Mucosa of rectum (tissue), 2 donors: ENCODE data around the gene SLC7A10.

Experiments used
- H3K27ac ChIP-seq, 2 donors: one replicate each; pipeline ENCODE4 v1.7.0; 2013; ENCODE audit warnings: inconsistent platforms in 2 of 2, low read depth in 2 of 2, low read length in 2 of 2
- H3K27me3 ChIP-seq, 2 donors: one replicate each; pipeline ENCODE4 v1.7.0; 2013; ENCODE audit warnings: low read length in 2 of 2; ENCODE audit not compliant: control insufficient read depth in 2 of 2, insufficient read depth in 2 of 2
- H3K36me3 ChIP-seq, 2 donors: one replicate each; pipeline ENCODE4 v1.7.0; 2013; ENCODE audit warnings: low read length in 2 of 2; ENCODE audit not compliant: control insufficient read depth in 2 of 2, insufficient read depth in 2 of 2
- H3K4me1 ChIP-seq, 2 donors: one replicate each; pipeline ENCODE4 v1.7.0; 2013; ENCODE audit warnings: low read length in 2 of 2, mild to moderate bottlenecking in 1 of 2; ENCODE audit not compliant: control insufficient read depth in 2 of 2, insufficient read depth in 2 of 2
- H3K4me3 ChIP-seq, 2 donors: one replicate each; pipeline ENCODE4 v1.7.0; 2013; ENCODE audit warnings: low read length in 2 of 2
- H3K9ac ChIP-seq, 2 donors: one replicate each; pipeline ENCODE4 v1.7.0; 2013; ENCODE audit warnings: low read length in 2 of 2, low read depth in 1 of 2, mild to moderate bottlenecking in 1 of 2
- H3K9me3 ChIP-seq, 2 donors: one replicate each; pipeline ENCODE4 v1.7.0; 2013; ENCODE audit warnings: low read length in 2 of 2; ENCODE audit not compliant: control insufficient read depth in 2 of 2
- donor health status: healthy.
- donor health status: Normal muscosa, but diverticular disease.

SLC7A10 gene

GRCh38 chr19:33238481-33239149 lies 13.0 kb upstream of the SLC7A10 start:
- Histone ChIP-seq H3K4me3 (no peak overlapping the region), H3K27ac (no peak overlapping the region), H3K36me3 (no peaks in the 10 kb centered on the region), H3K9me3 (no peaks in the 10 kb centered on the region), H3K27me3 (peaks cover 0 to under 1% of the 10 kb centered on the region in 2 donors), H3K4me1 (peaks cover 3% of the 10 kb centered on the region in 2 donors), H3K9ac (no peak overlapping the region)

- H3K9me3 ChIP-seq = no peaks in the 10 kb centered on the region
- H3K4me1 ChIP-seq = peaks cover 3% of the 10 kb centered on the region in 2 donors
- H3K36me3 ChIP-seq = no peaks in the 10 kb centered on the region
- H3K27ac ChIP-seq = no peak overlapping the region
- no peak overlapping the region for H3K4me3 ChIP-seq
- H3K9ac ChIP-seq = no peak overlapping the region
- H3K27me3 ChIP-seq = peaks cover 2 to 6% of the 10 kb centered on the region in 2 donors
Observed at GRCh38 chr19:33236696-33237390, 11.2 kb upstream of the SLC7A10 start.

- Histone ChIP-seq H3K27ac (no peak overlapping the region), H3K4me1 (peaks cover 0 to 3% of the 10 kb centered on the region in 2 donors), H3K9me3 (no peaks in the 10 kb centered on the region), H3K27me3 (peaks cover 2 to 6% of the 10 kb centered on the region in 2 donors), H3K4me3 (no peak overlapping the region), H3K9ac (no peak overlapping the region), H3K36me3 (no peaks in the 10 kb centered on the region)
Observed at GRCh38 chr19:33235996-33236350, 10.3 kb upstream of the SLC7A10 start.

- Histone ChIP-seq H3K9ac (no peak overlapping the region), H3K36me3 (no peaks in the 10 kb centered on the region), H3K27ac (no peak overlapping the region), H3K4me1 (peaks cover 0 to 3% of the 10 kb centered on the region in 2 donors), H3K4me3 (no peak overlapping the region), H3K27me3 (peaks cover 2 to 6% of the 10 kb centered on the region in 2 donors), H3K9me3 (no peaks in the 10 kb centered on the region)
Observed at GRCh38 chr19:33235269-33235995, 9.8 kb upstream of the SLC7A10 start.

GRCh38 chr19:33234736-33235135 lies 9.1 kb upstream of the SLC7A10 start:
- Histone ChIP-seq H3K9me3 (no peaks in the 10 kb centered on the region), H3K36me3 (no peaks in the 10 kb centered on the region), H3K27me3 (peaks cover 5 to 6% of the 10 kb centered on the region in 2 donors), H3K27ac (no peak overlapping the region), H3K4me3 (no peak overlapping the region), H3K4me1 (peaks cover 0 to 3% of the 10 kb centered on the region in 2 donors), H3K9ac (no peak overlapping the region)

- no peaks in the 10 kb centered on the region for H3K36me3 ChIP-seq
Observed at GRCh38 chr19:33234092-33234491, 8.4 kb upstream of the SLC7A10 start.

GRCh38 chr19:33233056-33233873 lies 7.6 kb upstream of the SLC7A10 start:
- Histone ChIP-seq H3K4me3 (no peak overlapping the region), H3K9ac (no peak overlapping the region), H3K36me3 (no peaks in the 10 kb centered on the region), H3K27me3 (peaks cover 6 to 10% of the 10 kb centered on the region in 2 donors), H3K9me3 (peaks cover 0 to 4% of the 10 kb centered on the region in 2 donors), H3K4me1 (peaks cover 0 to 3% of the 10 kb centered on the region in 2 donors), H3K27ac (no peak overlapping the region)

More at GRCh38 chr19:33234092-33234491, 8.4 kb upstream of the SLC7A10 start:
- Histone ChIP-seq H3K4me3 (no peak overlapping the region), H3K9ac (no peak overlapping the region), H3K27ac (no peak overlapping the region), H3K27me3 (peaks cover 6 to 8% of the 10 kb centered on the region in 2 donors), H3K4me1 (peaks cover 0 to 3% of the 10 kb centered on the region in 2 donors), H3K9me3 (no peaks in the 10 kb centered on the region)

GRCh38 chr19:33232656-33233055 lies 7.0 kb upstream of the SLC7A10 start:
- Histone ChIP-seq H3K27me3 (peaks cover 9 to 11% of the 10 kb centered on the region in 2 donors), H3K9me3 (peaks cover 1 to 6% of the 10 kb centered on the region in 2 donors), H3K36me3 (no peaks in the 10 kb centered on the region), H3K4me3 (no peak overlapping the region), H3K4me1 (peaks cover 0 to 3% of the 10 kb centered on the region in 2 donors), H3K9ac (no peak overlapping the region), H3K27ac (no peak overlapping the region)

GRCh38 chr19:33231511-33231910 lies 5.9 kb upstream of the SLC7A10 start:
- H3K27me3 ChIP-seq = peaks cover 16 to 17% of the 10 kb centered on the region in 2 donors
- no peaks in the 10 kb centered on the region for H3K36me3 ChIP-seq
- no peak overlapping the region for H3K27ac ChIP-seq
- no peak overlapping the region for H3K9ac ChIP-seq
- peaks cover 2 to 3% of the 10 kb centered on the region in 2 donors for H3K4me1 ChIP-seq
- no peak overlapping the region for H3K4me3 ChIP-seq
- peaks cover 5 to 6% of the 10 kb centered on the region in 2 donors for H3K9me3 ChIP-seq
